SK-N-SH treated with all-trans-retinoic acid at 6 μM for 48 hours (cell line): Measurements from ENCODE around the gene KCNIP1.

Experiments used
- ATAC-seq: fragments of 200-7000 bp; cut with Tn5 transposase; 3 replicates; pipeline ENCODE4 v1.9.1; 2020; ENCODE audit warnings: mild to moderate bottlenecking, moderate library complexity
- ARNTL ChIP-seq: fragments of 450-650 bp; formaldehyde crosslinking; IDR thresholded peaks from 2 replicates; pipeline ENCODE4 v1.5.0; 2020; ENCODE audit warnings: low read depth, mild to moderate bottlenecking, moderate library complexity, borderline replicate concordance
- BACH2 ChIP-seq: fragments of 250-450 bp; sonication (Bioruptor Pico); IDR thresholded peaks from 2 replicates; pipeline ENCODE4 v1.9.0; 2021; ENCODE audit warnings: mild to moderate bottlenecking, borderline replicate concordance
- CSDC2 ChIP-seq: fragments of 250-450 bp; sonication (Bioruptor Pico); IDR thresholded peaks from 2 replicates; pipeline ENCODE4 v1.5.0; 2020; ENCODE audit warnings: mild to moderate bottlenecking, moderate library complexity
- ESRRG ChIP-seq: fragments of 250-450 bp; sonication (Bioruptor Pico); IDR thresholded peaks from 2 replicates; pipeline ENCODE4 v1.6.1; 2021; ENCODE audit warnings: mild to moderate bottlenecking
- GLIS3 ChIP-seq: fragments of 250-450 bp; sonication (Bioruptor Pico); IDR thresholded peaks from 2 replicates; pipeline ENCODE4 v1.5.0; 2020; ENCODE audit warnings: mild to moderate bottlenecking, moderate library complexity
- ISL1 ChIP-seq: fragments of 250-450 bp; sonication (Bioruptor Pico); IDR thresholded peaks from 2 replicates; pipeline ENCODE4 v2.1.2; 2022; ENCODE audit warnings: mild to moderate bottlenecking, moderate library complexity
- OSR1 ChIP-seq: fragments of 250-450 bp; sonication (Bioruptor Pico); IDR thresholded peaks from 2 replicates; pipeline ENCODE4 v1.8.0; 2022; ENCODE audit warnings: moderate library complexity, mild to moderate bottlenecking, inconsistent platforms
- RARB ChIP-seq: fragments of 250-450 bp; sonication (Bioruptor Pico); IDR thresholded peaks from 2 replicates; pipeline ENCODE4 v1.8.0; 2021; ENCODE audit warnings: mild to moderate bottlenecking, moderate library complexity
- SNAI2 ChIP-seq: fragments of 250-450 bp; sonication (Bioruptor Pico); IDR thresholded peaks from 2 replicates; pipeline ENCODE4 v1.5.0; 2020; ENCODE audit warnings: mild to moderate bottlenecking, moderate library complexity
- TCF4 ChIP-seq: fragments of 250-450 bp; sonication (Bioruptor Pico); IDR thresholded peaks from 2 replicates; pipeline ENCODE4 v1.8.0; 2021; ENCODE audit warnings: mild to moderate bottlenecking, moderate library complexity, borderline replicate concordance
- TOX ChIP-seq: fragments of 250-450 bp; sonication (Bioruptor Pico); IDR thresholded peaks from 2 replicates; pipeline ENCODE4 v1.8.0; 2021; ENCODE audit warnings: mild to moderate bottlenecking, moderate library complexity, borderline replicate concordance
- ZC3H10 ChIP-seq: fragments of 250-450 bp; sonication (Bioruptor Pico); IDR thresholded peaks from 2 replicates; pipeline ENCODE4 v1.5.1; 2021; ENCODE audit warnings: mild to moderate bottlenecking, moderate library complexity
- ZFP3 ChIP-seq: fragments of 250-450 bp; sonication (Bioruptor Pico); IDR thresholded peaks from 2 replicates; pipeline ENCODE4 v1.5.0; 2020; ENCODE audit warnings: mild to moderate bottlenecking, moderate library complexity
- ZFP30 ChIP-seq: fragments of 450-650 bp; formaldehyde crosslinking; IDR thresholded peaks from 2 replicates; pipeline ENCODE4 v1.5.0; 2022; ENCODE audit warnings: mild to moderate bottlenecking, moderate library complexity
- ZNF565 ChIP-seq: fragments of 450-650 bp; formaldehyde crosslinking; conservative IDR thresholded peaks from 2 replicates; pipeline ENCODE4 v1.5.0; 2020; ENCODE audit warnings: low read depth, mild to moderate bottlenecking, moderate library complexity
- ZNF8 ChIP-seq: fragments of 450-650 bp; formaldehyde crosslinking; IDR thresholded peaks from 2 replicates; pipeline ENCODE4 v1.5.0; 2020; ENCODE audit warnings: mild to moderate bottlenecking, moderate library complexity
- TF ChIP-seq, protein P1 (sequence below): fragments of 250-450 bp; sonication (Bioruptor Pico); IDR thresholded peaks from 2 replicates; pipeline ENCODE4 v1.5.1; 2021; ENCODE audit warnings: mild to moderate bottlenecking, moderate library complexity
- TF ChIP-seq, protein P2 (sequence below): fragments of 250-450 bp; sonication (Bioruptor Pico); IDR thresholded peaks from 2 replicates; pipeline ENCODE4 v1.5.0; 2020; ENCODE audit warnings: mild to moderate bottlenecking, moderate library complexity
- TF ChIP-seq, protein P3 (sequence below): fragments of 250-450 bp; sonication (Bioruptor Pico); IDR thresholded peaks from 2 replicates; pipeline ENCODE4 v1.8.0; 2021; ENCODE audit warnings: low read depth, mild to moderate bottlenecking, moderate library complexity, borderline replicate concordance
- TF ChIP-seq, protein P4 (sequence below): fragments of 250-450 bp; sonication (Bioruptor Pico); IDR thresholded peaks from 2 replicates; pipeline ENCODE4 v1.8.0; 2020; ENCODE audit warnings: mild to moderate bottlenecking, moderate library complexity, borderline replicate concordance
- TF ChIP-seq, protein P5 (sequence below): fragments of 250-450 bp; sonication (Bioruptor Pico); IDR thresholded peaks from 2 replicates; pipeline ENCODE4 v1.5.1; 2020; ENCODE audit warnings: low read depth, mild to moderate bottlenecking, moderate library complexity

KCNIP1 gene

DNA sequence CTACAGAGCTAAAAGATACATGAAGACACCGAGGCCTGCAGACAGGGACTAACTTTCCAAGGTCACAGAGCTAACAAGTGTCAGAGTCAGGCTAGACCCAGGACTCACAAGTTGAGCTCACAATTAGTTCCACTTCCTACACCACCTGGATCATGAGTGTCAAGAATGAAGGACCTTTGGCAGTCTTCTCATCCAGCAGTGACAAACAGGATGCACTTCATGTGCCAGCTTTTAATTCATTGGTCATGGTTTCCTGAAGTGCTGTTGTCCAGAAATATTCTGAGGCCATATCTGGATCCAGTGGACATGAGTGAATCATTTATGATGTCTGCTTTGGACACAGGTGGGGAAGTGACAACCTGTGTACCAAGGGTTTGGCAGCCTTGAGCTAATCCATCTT is 77.4 kb downstream of the KCNIP1 start (continued):
- TF ChIP-seq, protein P1, sequence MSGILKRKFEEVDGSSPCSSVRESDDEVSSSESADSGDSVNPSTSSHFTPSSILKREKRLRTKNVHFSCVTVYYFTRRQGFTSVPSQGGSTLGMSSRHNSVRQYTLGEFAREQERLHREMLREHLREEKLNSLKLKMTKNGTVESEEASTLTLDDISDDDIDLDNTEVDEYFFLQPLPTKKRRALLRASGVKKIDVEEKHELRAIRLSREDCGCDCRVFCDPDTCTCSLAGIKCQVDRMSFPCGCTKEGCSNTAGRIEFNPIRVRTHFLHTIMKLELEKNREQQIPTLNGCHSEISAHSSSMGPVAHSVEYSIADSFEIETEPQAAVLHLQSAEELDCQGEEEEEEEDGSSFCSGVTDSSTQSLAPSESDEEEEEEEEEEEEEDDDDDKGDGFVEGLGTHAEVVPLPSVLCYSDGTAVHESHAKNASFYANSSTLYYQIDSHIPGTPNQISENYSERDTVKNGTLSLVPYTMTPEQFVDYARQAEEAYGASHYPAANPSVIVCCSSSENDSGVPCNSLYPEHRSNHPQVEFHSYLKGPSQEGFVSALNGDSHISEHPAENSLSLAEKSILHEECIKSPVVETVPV (CRISPR knock-in tag): no peak
- TF ChIP-seq ARNTL (CRISPR knock-in tag) (no peak), ZFP30 (CRISPR knock-in tag) (no peak)

DNA sequence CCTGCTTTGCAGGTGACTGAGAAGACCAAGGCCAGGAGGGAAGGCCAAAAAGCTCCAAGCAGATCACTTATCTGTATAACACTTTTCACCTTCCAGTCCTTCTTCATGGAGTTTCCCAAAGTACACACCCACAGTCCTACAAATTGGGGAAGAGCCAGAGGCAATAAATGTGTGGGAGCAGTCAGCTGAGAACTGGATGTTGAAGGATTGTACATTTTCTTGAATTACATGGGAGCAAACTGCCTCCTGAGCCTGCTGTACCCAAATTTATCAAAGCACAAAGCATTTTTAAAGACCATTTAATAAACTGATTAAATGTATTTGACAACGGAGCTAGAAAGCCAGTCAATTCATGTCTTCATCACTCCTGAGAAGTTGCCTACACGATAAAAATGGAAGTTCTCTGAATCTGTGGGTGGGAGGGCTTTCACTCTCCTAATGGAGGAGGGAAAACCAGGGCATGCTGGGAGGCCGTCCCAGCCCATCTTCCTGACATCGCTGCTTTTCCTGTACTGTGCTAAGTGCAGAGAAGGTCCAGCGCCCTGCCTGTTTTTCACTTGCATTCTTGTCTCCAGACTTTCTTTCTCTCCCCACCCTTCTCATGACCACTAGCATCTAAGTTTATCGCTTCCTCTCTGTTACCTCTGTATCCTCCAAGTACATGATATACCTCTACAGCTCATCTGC is 79.0 kb downstream of the KCNIP1 start:
- ATAC-seq: no peak
- TF ChIP-seq, protein P2, sequence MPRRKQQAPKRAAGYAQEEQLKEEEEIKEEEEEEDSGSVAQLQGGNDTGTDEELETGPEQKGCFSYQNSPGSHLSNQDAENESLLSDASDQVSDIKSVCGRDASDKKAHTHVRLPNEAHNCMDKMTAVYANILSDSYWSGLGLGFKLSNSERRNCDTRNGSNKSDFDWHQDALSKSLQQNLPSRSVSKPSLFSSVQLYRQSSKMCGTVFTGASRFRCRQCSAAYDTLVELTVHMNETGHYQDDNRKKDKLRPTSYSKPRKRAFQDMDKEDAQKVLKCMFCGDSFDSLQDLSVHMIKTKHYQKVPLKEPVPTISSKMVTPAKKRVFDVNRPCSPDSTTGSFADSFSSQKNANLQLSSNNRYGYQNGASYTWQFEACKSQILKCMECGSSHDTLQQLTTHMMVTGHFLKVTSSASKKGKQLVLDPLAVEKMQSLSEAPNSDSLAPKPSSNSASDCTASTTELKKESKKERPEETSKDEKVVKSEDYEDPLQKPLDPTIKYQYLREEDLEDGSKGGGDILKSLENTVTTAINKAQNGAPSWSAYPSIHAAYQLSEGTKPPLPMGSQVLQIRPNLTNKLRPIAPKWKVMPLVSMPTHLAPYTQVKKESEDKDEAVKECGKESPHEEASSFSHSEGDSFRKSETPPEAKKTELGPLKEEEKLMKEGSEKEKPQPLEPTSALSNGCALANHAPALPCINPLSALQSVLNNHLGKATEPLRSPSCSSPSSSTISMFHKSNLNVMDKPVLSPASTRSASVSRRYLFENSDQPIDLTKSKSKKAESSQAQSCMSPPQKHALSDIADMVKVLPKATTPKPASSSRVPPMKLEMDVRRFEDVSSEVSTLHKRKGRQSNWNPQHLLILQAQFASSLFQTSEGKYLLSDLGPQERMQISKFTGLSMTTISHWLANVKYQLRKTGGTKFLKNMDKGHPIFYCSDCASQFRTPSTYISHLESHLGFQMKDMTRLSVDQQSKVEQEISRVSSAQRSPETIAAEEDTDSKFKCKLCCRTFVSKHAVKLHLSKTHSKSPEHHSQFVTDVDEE: no peak
- TF ChIP-seq TOX (CRISPR knock-in tag): no peak
- TF ChIP-seq, protein P1 (CRISPR knock-in tag): no peak
- TF ChIP-seq GLIS3 (CRISPR knock-in tag): no peak
- TF ChIP-seq, protein P3, sequence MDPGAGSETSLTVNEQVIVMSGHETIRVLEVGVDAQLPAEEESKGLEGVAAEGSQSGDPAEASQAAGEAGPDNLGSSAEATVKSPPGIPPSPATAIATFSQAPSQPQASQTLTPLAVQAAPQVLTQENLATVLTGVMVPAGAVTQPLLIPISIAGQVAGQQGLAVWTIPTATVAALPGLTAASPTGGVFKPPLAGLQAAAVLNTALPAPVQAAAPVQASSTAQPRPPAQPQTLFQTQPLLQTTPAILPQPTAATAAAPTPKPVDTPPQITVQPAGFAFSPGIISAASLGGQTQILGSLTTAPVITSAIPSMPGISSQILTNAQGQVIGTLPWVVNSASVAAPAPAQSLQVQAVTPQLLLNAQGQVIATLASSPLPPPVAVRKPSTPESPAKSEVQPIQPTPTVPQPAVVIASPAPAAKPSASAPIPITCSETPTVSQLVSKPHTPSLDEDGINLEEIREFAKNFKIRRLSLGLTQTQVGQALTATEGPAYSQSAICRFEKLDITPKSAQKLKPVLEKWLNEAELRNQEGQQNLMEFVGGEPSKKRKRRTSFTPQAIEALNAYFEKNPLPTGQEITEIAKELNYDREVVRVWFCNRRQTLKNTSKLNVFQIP: no peak
- TF ChIP-seq CSDC2 (CRISPR knock-in tag): no peak
- TF ChIP-seq OSR1 (CRISPR knock-in tag): no peak
- TF ChIP-seq, protein P4, sequence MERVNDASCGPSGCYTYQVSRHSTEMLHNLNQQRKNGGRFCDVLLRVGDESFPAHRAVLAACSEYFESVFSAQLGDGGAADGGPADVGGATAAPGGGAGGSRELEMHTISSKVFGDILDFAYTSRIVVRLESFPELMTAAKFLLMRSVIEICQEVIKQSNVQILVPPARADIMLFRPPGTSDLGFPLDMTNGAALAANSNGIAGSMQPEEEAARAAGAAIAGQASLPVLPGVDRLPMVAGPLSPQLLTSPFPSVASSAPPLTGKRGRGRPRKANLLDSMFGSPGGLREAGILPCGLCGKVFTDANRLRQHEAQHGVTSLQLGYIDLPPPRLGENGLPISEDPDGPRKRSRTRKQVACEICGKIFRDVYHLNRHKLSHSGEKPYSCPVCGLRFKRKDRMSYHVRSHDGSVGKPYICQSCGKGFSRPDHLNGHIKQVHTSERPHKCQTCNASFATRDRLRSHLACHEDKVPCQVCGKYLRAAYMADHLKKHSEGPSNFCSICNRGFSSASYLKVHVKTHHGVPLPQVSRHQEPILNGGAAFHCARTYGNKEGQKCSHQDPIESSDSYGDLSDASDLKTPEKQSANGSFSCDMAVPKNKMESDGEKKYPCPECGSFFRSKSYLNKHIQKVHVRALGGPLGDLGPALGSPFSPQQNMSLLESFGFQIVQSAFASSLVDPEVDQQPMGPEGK (CRISPR knock-in tag): no peak
- TF ChIP-seq TCF4: no peak
- no peak for TF ChIP-seq SNAI2 (CRISPR knock-in tag)
- TF ChIP-seq ESRRG (CRISPR knock-in tag): no peak
- no peak for TF ChIP-seq ZFP3 (CRISPR knock-in tag)
- TF ChIP-seq ZNF8 (CRISPR knock-in tag): no peak
- no peak for TF ChIP-seq ZNF565 (CRISPR knock-in tag)
- TF ChIP-seq, protein P5, sequence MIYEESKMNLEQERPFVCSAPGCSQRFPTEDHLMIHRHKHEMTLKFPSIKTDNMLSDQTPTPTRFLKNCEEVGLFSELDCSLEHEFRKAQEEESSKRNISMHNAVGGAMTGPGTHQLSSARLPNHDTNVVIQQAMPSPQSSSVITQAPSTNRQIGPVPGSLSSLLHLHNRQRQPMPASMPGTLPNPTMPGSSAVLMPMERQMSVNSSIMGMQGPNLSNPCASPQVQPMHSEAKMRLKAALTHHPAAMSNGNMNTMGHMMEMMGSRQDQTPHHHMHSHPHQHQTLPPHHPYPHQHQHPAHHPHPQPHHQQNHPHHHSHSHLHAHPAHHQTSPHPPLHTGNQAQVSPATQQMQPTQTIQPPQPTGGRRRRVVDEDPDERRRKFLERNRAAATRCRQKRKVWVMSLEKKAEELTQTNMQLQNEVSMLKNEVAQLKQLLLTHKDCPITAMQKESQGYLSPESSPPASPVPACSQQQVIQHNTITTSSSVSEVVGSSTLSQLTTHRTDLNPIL (CRISPR knock-in tag): no peak
- TF ChIP-seq ARNTL (CRISPR knock-in tag): no peak
- no peak for TF ChIP-seq ZC3H10 (CRISPR knock-in tag)
- no peak for TF ChIP-seq RARB

DNA sequence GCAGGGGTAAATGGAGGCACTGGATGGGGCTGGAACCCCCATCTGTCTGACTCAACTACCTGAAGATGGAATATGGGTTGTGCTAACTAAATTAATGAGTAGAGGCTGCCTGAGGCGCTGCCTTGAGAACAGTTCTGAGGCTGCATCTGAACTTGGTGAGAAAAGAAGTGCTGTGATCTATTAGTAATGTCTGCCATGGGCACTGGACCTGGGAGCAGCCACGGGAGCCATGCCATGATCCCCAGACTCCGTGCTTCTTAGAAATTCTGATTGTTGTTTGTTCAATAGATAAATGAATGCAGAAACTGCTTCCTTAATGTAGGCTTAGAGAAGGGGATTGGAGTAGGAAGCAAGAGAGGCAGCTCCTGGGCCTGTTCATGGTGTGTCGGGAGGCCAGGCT is 80.2 kb downstream of the KCNIP1 start:
- ATAC-seq: no peak
- TF ChIP-seq, protein P5 (CRISPR knock-in tag): no peak
- TF ChIP-seq CSDC2 (CRISPR knock-in tag): no peak
- no peak for TF ChIP-seq ZNF8 (CRISPR knock-in tag)
- no peak for TF ChIP-seq BACH2
- TF ChIP-seq OSR1 (CRISPR knock-in tag): no peak
- no peak for TF ChIP-seq ZNF565 (CRISPR knock-in tag)
- TF ChIP-seq ISL1 (CRISPR knock-in tag): no peak
